ENCODE results near the gene RTL1.

- TF ChIP-seq CTCF (IDR thresholded peaks at IDR 0.05) (no peak), EZH2 (IDR thresholded peaks at IDR 0.05) (no peak), EZH2phosphoT487 (IDR thresholded peaks at IDR 0.05) (no peak)
Observed at GRCh38 chr14:100884456-100884855, 19.1 kb downstream of the RTL1 start.
